Fibroblast of skin of abdomen (primary cell): ENCODE results near the gene KCNK15.
A peak's percentile ranks its signal among the peaks of the same experiment; 100 is the strongest.
"Not testable (repeated sequence)": the region's sequence is repeated elsewhere in the genome, so short reads cannot be mapped to it uniquely, and the experiment has no call there.

Experiments used
- DNase-seq: peaks from one replicate; pipeline ENCODE4 v3.0.0-alpha.2; 2013

KCNK15 gene

GRCh38 chr20:44759595-44759994, 13.9 kb downstream of the KCNK15 start:
- DNase-seq: no peak

GRCh38 chr20:44761423-44761822, 15.8 kb downstream of the KCNK15 start:
- no peak for DNase-seq

GRCh38 chr20:44762466-44763140, 16.9 kb downstream of the KCNK15 start:
- no peak for DNase-seq

DNA sequence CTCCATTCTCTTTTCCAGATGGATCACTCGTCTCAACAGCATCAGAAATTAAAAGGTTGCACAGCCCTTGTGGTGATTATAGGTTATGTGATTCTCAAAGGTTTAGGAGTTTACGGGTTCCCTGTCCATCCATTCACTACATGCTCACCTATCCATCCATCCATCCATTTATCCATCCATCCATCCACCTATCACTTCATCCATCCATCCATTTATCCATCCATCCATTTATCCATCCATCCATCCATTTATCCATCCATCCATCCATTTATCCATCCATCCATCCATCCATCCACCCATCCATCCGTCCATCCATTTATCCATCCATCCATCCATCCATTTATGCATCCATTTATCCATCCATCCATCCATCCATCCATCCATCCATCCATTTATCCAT, 18.1 kb downstream of the KCNK15 start:
- not testable (repeated sequence) for DNase-seq

DNA sequence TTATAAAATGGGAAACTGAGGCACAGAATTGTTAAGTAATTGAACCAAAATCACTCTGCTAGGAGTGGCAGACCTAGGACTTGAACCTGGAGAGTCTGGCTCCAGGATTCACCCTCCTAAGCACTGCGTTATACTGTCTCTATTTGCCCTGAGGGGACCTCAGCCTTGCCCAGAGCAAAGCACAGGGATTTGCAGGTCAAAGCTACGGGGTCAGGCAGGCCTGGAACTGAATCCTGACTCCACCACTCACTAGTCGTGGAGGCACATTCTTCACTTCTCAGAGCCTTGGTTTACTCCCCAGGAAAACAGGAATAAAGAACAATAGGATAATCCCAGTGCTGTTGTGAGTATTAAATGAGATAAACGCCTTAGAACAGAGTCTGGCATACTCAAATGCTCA, 19.4 kb downstream of the KCNK15 start:
- no peak for DNase-seq

DNA sequence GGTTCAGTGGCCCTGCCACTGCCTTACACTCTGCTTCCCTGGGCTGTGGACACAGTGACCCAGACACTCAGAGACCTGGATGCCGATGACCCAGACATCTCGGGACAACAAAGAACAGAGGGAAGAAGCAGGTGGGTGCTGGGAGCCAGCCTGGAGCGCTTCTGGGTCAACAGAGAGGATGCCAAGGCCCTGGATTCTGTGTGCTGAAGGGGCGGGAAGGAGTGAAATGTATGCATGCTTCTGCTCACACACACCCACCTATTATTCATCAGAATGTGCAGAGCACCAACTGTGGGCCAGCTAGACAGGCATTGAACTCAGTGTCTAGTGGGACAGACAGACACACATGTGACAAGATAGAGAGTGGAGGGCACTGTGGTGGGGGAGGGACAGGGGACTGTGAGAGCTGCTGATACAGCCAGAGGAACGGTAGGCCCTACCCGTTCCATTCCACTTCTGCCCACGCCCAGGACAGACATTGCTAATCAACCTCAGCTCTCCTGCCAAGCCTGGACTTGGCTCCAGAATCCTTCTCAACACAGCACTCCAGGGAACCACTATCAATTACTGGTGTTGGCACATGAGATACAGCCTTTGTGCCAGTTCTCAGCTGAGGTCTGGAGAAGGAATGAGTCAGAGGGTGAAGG, 20.2 kb downstream of the KCNK15 start:
- no peak for DNase-seq

DNA sequence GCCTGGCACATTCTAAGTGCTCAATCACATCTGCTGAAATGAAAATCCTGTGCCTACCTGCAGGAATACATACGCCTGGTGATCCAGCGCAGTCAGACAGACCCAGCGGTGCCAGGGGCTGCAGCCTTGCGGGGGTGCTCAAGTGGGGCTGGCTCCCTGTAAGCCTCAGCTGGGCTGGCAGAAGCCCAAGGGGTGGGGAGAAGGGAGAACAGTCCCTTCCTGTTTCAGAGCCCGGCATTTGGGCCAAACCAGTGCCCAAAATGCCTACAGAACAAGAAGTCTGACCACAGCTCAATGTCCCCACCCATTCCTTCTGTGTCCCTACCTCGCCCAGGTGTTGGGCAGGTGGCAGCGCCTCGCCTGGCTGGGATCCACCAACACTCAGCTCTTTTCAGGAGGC, 22.6 kb downstream of the KCNK15 start:
- no peak for DNase-seq

GRCh38 chr20:44768854-44769480, 23.3 kb downstream of the KCNK15 start:
- no peak for DNase-seq

GRCh38 chr20:44769481-44769863, 23.8 kb downstream of the KCNK15 start:
- no peak for DNase-seq

GRCh38 chr20:44770484-44771171, 25.0 kb downstream of the KCNK15 start:
- DNase-seq: no peak

DNA sequence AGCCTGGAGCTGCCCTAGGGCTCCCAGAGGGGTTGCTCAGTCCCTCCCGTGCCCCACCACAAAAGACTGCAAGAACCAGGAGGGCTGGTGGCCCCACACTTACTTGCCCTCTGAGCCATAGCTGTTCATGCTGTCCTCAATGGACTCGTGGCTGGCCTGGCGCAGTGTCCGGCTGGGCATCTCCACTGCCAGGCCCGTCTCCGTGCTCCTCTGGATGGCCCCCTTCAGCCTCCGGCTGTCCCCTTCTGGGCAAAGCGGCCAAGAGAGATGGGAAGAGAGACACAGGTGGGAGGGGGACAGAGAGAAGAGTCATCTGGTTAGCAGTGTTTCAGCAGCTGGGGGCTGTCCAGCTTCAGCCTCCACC, 25.5 kb downstream of the KCNK15 start:
- no peak for DNase-seq

DNA sequence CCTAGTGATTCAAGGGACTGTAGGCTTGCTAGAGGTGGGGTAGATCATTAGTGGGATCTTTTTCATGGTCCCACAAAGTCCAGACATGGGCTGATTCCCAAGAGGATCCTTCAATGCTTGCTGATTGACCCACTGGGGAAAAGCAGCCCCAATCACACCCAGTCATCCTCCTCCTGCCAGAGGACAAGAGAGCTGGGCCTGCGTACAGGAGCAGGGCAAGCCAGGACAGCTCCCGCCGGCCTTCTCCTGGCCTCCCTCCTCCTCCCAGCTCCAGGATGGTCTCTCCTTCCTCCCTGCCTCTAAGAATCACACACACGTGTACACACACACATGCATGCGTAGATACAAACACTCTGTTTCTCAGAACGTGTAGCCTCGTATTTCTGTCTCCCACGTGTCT, 27.0 kb downstream of the KCNK15 start:
- no peak for DNase-seq

DNA sequence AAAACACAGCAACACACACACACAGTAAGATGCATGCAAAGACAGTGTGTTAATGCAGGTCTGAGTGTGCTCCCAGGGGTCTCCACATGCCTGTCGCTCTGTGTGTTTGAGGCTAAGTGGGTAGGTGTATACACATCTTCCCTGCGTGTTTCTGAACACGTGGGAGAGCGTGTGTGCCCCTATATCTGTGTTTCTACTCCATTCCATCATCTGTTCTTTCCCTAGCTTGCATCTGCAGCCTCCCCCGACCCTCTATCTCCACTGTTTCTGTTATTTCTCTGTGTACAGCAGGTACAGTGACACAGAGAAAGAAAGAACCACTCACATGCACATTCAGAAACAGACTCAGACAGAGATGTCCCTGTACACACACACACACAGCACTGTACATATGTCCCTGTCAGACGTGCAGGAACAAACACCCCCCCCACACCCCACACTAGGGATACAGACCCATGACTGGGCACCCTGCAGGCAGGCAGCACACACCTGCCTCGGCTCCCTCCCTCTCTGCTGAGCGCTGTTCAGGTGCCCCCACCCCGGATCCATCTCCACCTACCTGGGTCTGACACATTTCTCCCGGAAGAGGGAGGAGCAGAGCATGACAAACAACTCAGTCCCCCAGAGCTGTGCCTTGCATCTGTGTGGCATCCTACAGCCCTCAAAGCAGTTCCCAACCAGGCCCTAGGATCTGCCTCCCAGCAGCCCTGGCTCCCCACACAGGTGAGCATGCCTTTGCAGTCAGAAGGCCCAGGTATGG, 27.6 kb downstream of the KCNK15 start:
- DNase-seq: no peak

- DNase-seq: peak; percentile 8
Measured at GRCh38 chr20:44776980-44777379, 31.3 kb downstream of the KCNK15 start.

DNA sequence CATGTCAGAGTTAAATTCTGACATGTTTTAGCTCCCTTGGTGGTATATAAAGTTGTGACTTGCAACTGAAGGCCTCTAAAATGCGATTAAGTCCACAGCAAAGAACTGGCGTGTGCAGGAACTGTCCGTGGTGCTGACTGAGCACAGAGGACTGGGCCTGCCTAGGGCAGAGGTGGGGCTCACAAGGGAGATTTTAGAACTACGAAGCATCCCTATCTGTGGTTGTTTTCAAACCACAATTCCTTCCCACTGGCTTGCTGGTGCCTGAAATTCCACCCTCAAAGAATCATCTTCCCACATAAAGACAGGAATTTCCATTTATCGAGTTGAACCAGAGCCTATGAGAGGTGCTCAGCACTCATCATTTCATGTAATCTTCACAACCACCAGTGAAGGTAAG, 34.6 kb downstream of the KCNK15 start:
- DNase-seq: peak; percentile 51

DNA sequence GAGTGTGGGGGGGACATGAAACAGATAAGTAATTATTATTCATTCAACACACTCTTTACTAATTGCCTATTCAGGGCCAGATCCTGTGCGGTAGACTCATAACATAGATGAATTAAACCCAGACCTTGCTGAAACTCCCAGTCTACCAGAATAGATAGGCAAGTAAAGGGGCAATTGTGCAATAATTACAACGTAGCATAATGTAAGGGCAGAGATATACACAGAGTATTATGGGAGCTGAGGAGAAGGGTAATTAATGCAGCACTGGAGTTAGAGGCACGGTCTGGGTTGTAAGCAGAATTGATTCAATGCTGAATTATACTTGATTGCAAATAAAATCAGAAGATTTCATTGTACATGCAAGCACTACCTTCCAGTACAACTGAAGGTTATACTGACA, 35.5 kb downstream of the KCNK15 start:
- no peak for DNase-seq

- no peak for DNase-seq
Measured at GRCh38 chr20:44781791-44782190, 36.1 kb downstream of the KCNK15 start.

- DNase-seq: no peak
Measured at GRCh38 chr20:44784688-44785087, 39.0 kb downstream of the KCNK15 start.

GRCh38 chr20:44785768-44786167, 40.1 kb downstream of the KCNK15 start:
- DNase-seq: no peak

DNA sequence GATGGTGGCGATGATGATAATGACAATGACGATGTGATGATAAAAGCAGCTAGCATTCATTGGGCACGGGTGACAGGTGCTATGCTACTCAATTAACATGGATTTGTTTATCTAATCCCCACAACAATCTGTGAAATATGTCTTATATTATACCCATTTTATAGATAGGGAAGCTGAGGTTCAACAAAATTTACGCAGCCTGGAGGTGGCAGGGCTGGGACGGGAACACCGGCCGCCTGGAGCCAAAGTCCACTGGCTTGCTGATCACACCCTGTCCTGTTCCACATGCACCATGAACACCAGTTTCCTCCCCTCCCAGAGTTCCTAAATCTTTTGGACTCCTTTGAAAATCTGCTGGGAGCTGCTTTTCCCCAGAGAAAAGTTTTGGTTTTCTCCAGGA, 41.6 kb downstream of the KCNK15 start:
- no peak for DNase-seq

GRCh38 chr20:44788706-44789456, 43.2 kb downstream of the KCNK15 start:
- DNase-seq: no peak
